IPS-20b (cell line): ENCODE data around the gene NDUFV1.
"Not testable (repeated sequence)": the region's sequence is repeated elsewhere in the genome, so short reads cannot be mapped to it uniquely, and the experiment has no call there.

Experiments used
- H3K27ac ChIP-seq: one replicate; pipeline ENCODE4 v1.5.1; 2013; ENCODE audit warnings: low read length
- H3K27me3 ChIP-seq: 2 replicates; pipeline ENCODE4 v1.6.1; 2013; ENCODE audit warnings: mild to moderate bottlenecking, low read length, inconsistent platforms; ENCODE audit not compliant: insufficient read depth
- H3K36me3 ChIP-seq: 2 replicates; pipeline ENCODE4 v1.6.1; 2013; ENCODE audit warnings: low read depth, mild to moderate bottlenecking, inconsistent platforms, low read length, moderate library complexity; ENCODE audit not compliant: insufficient read depth
- H3K4me1 ChIP-seq: 2 replicates; pipeline ENCODE4 v1.6.1; 2013; ENCODE audit warnings: mild to moderate bottlenecking, control low read depth, inconsistent platforms, low read length, moderate library complexity; ENCODE audit not compliant: insufficient read depth
- H3K4me3 ChIP-seq: 2 replicates; pipeline ENCODE4 v1.5.1; 2013; ENCODE audit warnings: mild to moderate bottlenecking, low read length, inconsistent platforms
- H3K9ac ChIP-seq: 2 replicates; pipeline ENCODE4 v1.6.1; 2013; ENCODE audit warnings: low read depth, mild to moderate bottlenecking, inconsistent platforms, low read length, moderate library complexity
- H3K9me3 ChIP-seq: 2 replicates; pipeline ENCODE4 v1.6.1; 2013; ENCODE audit warnings: mild to moderate bottlenecking, low read depth, low read length, inconsistent platforms; ENCODE audit not compliant: insufficient read depth

The NDUFV1 gene

GRCh38 chr11:67647471-67647870, 40.7 kb downstream of the NDUFV1 start:
- Histone ChIP-seq H3K4me1 (no peaks in the 10 kb centered on the region), H3K36me3 (no peaks in the 10 kb centered on the region)

GRCh38 chr11:67648140-67648795, 41.5 kb downstream of the NDUFV1 start:
- Histone ChIP-seq H3K36me3 (no peaks in the 10 kb centered on the region), H3K9me3 (no peaks in the 10 kb centered on the region), H3K27ac (no peak overlapping the region), H3K27me3 (no peaks in the 10 kb centered on the region), H3K4me3 (no peak overlapping the region), H3K4me1 (no peaks in the 10 kb centered on the region), H3K9ac (no peak overlapping the region)

More at GRCh38 chr11:67647471-67647870, 40.7 kb downstream of the NDUFV1 start:
- no peak overlapping the region for H3K9ac ChIP-seq
- no peak overlapping the region for H3K4me3 ChIP-seq
- no peaks in the 10 kb centered on the region for H3K27me3 ChIP-seq
- no peak overlapping the region for H3K27ac ChIP-seq
- no peaks in the 10 kb centered on the region for H3K9me3 ChIP-seq

DNA sequence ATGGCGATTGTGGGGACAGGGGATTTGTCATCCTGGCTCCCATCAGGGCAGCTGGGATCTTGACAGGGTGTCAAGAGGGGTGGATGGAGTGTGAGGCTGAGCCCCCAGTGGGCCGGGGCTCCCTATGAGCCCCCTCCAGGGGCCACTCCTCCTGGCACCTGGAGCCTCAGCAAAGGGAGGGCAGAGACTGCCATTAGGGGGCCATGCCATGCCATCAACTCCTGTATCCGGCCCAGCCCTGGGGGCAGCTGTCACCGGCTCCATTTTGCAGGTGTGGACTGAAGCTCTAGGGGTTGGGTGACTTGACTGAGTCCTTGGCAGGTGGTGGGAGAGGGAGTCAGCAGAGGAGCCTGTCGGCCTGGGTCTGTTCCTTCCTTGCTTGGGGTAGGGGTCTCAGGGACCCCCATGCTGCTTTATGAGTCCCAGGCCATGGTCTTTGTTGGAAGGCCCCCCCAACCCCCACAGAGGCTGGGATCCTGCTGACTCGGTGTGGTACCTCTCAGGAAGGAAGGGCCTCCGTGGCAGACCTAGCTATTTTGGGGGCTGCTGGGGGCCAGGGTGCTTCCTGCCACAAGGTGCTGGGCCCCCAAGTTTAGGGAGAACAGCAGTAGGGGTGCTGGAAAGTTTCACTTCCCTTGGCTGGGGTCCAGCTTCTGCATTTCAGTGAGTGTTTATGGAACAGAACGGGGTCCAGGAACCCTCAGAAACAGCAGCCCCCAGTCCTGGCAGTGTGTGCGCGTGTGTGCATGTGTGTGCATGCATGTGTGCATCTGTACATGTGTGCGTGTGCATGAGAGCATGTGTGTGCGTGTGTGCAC, 42.3 kb downstream of the NDUFV1 start:
- Histone ChIP-seq H3K27me3 (no peaks in the 10 kb centered on the region), H3K4me3 (no peak overlapping the region), H3K36me3 (no peaks in the 10 kb centered on the region), H3K27ac (no peak overlapping the region), H3K9ac (no peak overlapping the region), H3K4me1 (no peaks in the 10 kb centered on the region), H3K9me3 (no peaks in the 10 kb centered on the region)

DNA sequence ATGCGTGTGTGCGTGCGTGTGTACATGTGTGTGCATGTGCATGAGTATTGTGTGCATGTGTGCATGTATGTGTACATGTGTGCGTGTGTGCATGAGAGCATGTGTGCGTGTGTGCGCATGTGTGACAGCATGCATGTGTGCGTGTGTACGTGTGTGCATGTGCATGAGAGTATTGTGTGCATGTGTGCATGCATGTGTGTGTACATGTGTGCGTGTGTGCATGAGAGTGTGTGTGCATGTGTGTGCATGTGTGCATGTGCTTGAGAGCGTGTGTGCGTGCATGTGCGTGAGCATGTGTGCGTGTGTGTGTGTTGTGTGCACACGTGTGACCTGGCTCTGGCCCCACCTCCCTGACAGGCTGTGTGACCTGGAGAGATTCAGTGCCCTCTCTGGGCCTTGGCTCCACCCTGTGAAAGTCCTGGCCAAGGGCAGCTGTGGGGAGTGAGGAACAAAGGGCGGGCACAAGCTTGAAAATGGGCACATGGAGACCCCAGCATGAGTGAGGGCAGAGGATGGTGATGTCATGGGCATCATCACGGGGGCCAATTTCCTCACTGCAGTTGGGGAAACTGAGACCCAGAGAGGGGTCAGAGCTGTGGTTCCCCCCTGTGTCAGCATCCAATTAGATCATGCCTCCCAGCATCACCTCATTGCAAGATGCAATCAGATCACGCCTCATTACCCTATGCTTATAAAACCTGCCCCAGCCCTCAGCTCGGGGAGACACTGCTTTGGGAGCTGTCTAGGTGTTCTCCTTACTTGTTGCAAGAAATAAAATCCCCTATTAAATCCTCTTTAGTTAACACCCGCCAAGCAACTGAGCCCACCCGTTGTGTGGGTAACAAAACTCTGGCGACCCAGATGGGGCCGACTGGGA, 43.1 kb downstream of the NDUFV1 start:
- no peak overlapping the region for H3K4me3 ChIP-seq
- H3K27ac ChIP-seq = no peak overlapping the region
- no peaks in the 10 kb centered on the region for H3K27me3 ChIP-seq

GRCh38 chr11:67651976-67652781, 45.4 kb downstream of the NDUFV1 start:
- Histone ChIP-seq H3K4me1 (no peaks in the 10 kb centered on the region), H3K27ac (no peak overlapping the region), H3K9ac (no peak overlapping the region), H3K9me3 (peaks cover 20% of the 10 kb centered on the region), H3K36me3 (no peaks in the 10 kb centered on the region), H3K4me3 (no peak overlapping the region), H3K27me3 (no peaks in the 10 kb centered on the region)

More for the DNA sequence above, 43.1 kb downstream of the NDUFV1 start:
- H3K9ac ChIP-seq = no peak overlapping the region
- H3K4me1 ChIP-seq = no peaks in the 10 kb centered on the region
- no peaks in the 10 kb centered on the region for H3K36me3 ChIP-seq
- no peaks in the 10 kb centered on the region for H3K9me3 ChIP-seq

- no peak overlapping the region for H3K9ac ChIP-seq
- H3K27ac ChIP-seq = no peak overlapping the region
- H3K36me3 ChIP-seq = no peaks in the 10 kb centered on the region
- peaks cover 24% of the 10 kb centered on the region for H3K9me3 ChIP-seq
- no peaks in the 10 kb centered on the region for H3K4me1 ChIP-seq
- H3K27me3 ChIP-seq = no peaks in the 10 kb centered on the region
- H3K4me3 ChIP-seq = no peak overlapping the region
Measured at GRCh38 chr11:67652965-67653845, 46.5 kb downstream of the NDUFV1 start.

GRCh38 chr11:67654225-67654624, 47.5 kb downstream of the NDUFV1 start:
- H3K4me3 ChIP-seq = no peak overlapping the region
- H3K27ac ChIP-seq = no peak overlapping the region
- H3K27me3 ChIP-seq = no peaks in the 10 kb centered on the region
- H3K9ac ChIP-seq = no peak overlapping the region
- peaks cover 24% of the 10 kb centered on the region for H3K9me3 ChIP-seq
- no peaks in the 10 kb centered on the region for H3K4me1 ChIP-seq
- no peaks in the 10 kb centered on the region for H3K36me3 ChIP-seq

DNA sequence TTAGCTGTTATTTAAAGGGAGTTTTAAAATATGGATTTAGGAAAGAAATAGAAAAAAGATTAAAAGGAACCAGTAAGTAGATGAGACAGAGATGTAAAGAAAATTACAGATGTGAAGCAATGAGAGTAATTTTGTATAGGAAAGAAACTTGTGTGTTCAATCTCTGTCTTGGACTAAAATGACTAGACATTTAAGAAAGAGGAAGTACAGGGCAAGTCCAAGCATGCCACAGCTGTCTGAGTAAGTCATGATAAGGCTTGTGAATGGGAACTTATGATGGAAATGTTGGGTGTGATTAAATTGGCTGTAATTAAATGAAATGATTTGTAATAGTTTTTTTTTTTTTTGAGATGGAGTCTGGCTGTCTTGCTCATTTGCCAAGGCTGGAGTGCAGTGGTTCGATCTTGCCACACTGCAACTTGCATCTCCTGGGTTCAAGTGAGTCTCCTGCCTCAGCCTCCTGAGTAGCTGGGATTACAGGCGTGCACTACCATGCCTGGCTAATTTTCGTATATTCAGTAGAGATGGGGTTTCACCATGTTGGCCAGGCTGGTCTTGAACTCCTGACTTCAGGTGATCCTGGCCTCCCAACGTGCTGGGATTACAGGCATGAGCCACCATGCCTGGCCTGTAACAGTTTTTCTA, 49.7 kb downstream of the NDUFV1 start:
- Histone ChIP-seq H3K4me3 (no peak overlapping the region), H3K9ac (no peak overlapping the region), H3K36me3 (no peaks in the 10 kb centered on the region), H3K9me3 (peaks cover 24% of the 10 kb centered on the region), H3K4me1 (no peaks in the 10 kb centered on the region), H3K27ac (no peak overlapping the region), H3K27me3 (no peaks in the 10 kb centered on the region)

DNA sequence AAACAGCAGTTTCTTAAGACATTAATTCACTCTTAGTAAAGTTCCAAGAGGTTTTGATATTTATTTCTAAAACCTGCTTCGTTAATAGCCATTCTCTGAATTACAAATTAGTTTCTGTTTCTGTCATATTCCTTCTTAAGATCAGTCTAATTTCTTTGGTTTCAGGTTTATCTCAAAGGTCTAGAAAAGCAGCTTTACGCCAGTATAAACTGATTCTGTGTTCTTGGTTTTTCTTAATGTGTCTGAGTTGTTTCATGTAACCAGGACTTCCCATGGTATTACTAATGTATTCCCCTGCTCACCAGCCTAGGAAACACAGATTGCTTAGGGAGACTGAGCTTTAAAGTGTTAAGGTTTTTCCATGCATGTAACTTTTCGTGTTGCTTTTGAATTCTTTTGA, 50.6 kb downstream of the NDUFV1 start:
- H3K4me3 ChIP-seq = no peak overlapping the region
- H3K9me3 ChIP-seq = peaks cover 24% of the 10 kb centered on the region
- H3K36me3 ChIP-seq = no peaks in the 10 kb centered on the region
- no peak overlapping the region for H3K9ac ChIP-seq
- H3K4me1 ChIP-seq = no peaks in the 10 kb centered on the region
- H3K27me3 ChIP-seq = no peaks in the 10 kb centered on the region
- no peak overlapping the region for H3K27ac ChIP-seq

- not testable (repeated sequence) for H3K4me1 ChIP-seq, H3K4me3 ChIP-seq, H3K27ac ChIP-seq, H3K36me3 ChIP-seq, H3K9ac ChIP-seq, H3K27me3 ChIP-seq
- H3K9me3 ChIP-seq = peaks cover 24% of the 10 kb centered on the region
Measured at GRCh38 chr11:67659651-67660165, 53.0 kb downstream of the NDUFV1 start.
